GM19372 (cell line): ENCODE measurements around the gene COPS4.
"Not testable (repeated sequence)": the region's sequence is repeated elsewhere in the genome, so short reads cannot be mapped to it uniquely, and the experiment has no call there.

Source experiments
- ATAC-seq: cut with Tn5 transposase; IDR thresholded peaks from one replicate; pipeline ENCODE4 v1.9.1; 2021; ENCODE audit warnings: mild to moderate bottlenecking, low read depth, moderate library complexity; ENCODE audit not compliant: unreplicated experiment

COPS4 gene

GRCh38 chr4:83022724-83023450, 12.1 kb upstream of the COPS4 start:
- no peak for ATAC-seq

GRCh38 chr4:83023599-83023998, 11.4 kb upstream of the COPS4 start:
- ATAC-seq: not testable (repeated sequence)

GRCh38 chr4:83024233-83024632, 10.8 kb upstream of the COPS4 start:
- ATAC-seq: no peak

GRCh38 chr4:83025563-83025962, 9.4 kb upstream of the COPS4 start:
- ATAC-seq: no peak

- ATAC-seq: no peak
Measured at GRCh38 chr4:83028976-83029375, 6.0 kb upstream of the COPS4 start.

- ATAC-seq: no peak
Measured at GRCh38 chr4:83029688-83030087, 5.3 kb upstream of the COPS4 start.

- ATAC-seq: no peak
Measured at GRCh38 chr4:83036991-83037665, 2.1 kb downstream of the COPS4 start.

GRCh38 chr4:83040269-83040668, 5.3 kb downstream of the COPS4 start:
- no peak for ATAC-seq

GRCh38 chr4:83043157-83043556, 8.2 kb downstream of the COPS4 start:
- ATAC-seq: not testable (repeated sequence)

- ATAC-seq: no peak
Measured at GRCh38 chr4:83043801-83044407, 8.9 kb downstream of the COPS4 start.

GRCh38 chr4:83046693-83047473, 11.9 kb downstream of the COPS4 start:
- ATAC-seq: no peak

GRCh38 chr4:83048781-83049180, 13.8 kb downstream of the COPS4 start:
- not testable (repeated sequence) for ATAC-seq

GRCh38 chr4:83054928-83055327, 19.9 kb downstream of the COPS4 start:
- no peak for ATAC-seq

GRCh38 chr4:83062739-83063138, 27.8 kb downstream of the COPS4 start:
- no peak for ATAC-seq

- no peak for ATAC-seq
Measured at GRCh38 chr4:83065266-83065665, 30.3 kb downstream of the COPS4 start.

GRCh38 chr4:83067058-83067639, 32.2 kb downstream of the COPS4 start:
- ATAC-seq: no peak

GRCh38 chr4:83071116-83071515, 36.1 kb downstream of the COPS4 start:
- no peak for ATAC-seq

- ATAC-seq: peak; percentile 72
Measured at GRCh38 chr4:83074086-83074704, 39.2 kb downstream of the COPS4 start.

- ATAC-seq: not testable (repeated sequence)
Measured at GRCh38 chr4:83074783-83075182, 39.8 kb downstream of the COPS4 start.
